ENCODE measurements around the gene DPP4. TPM values are rescaled to one million over a fixed set of nuclear protein-coding genes. Genes with fewer than 3 reads are reported as not detected.

The DPP4 gene
- total and polyA plus RNA-seq, 4 donors, result 7.2 to 51.6 (median 21.3) TPM

- Histone ChIP-seq H3K9me3 (ENCODE audit: control insufficient read depth in 4 of 4, insufficient read depth in 3 of 4, low read length in 3 of 4) (no peaks in the 10 kb centered on the region), H3K4me1 (ENCODE audit: control insufficient read depth in 5 of 5, insufficient read depth in 5 of 5, low read length in 5 of 5) (peaks cover 0 to 5% (median 0%) of the 10 kb centered on the region in 5 donors), H3K27me3 (ENCODE audit: control insufficient read depth in 3 of 3, insufficient read depth in 3 of 3, low read length in 2 of 3) (no peaks in the 10 kb centered on the region), H3K36me3 (ENCODE audit: control insufficient read depth in 4 of 4, insufficient read depth in 4 of 4, low read length in 4 of 4) (no peaks in the 10 kb centered on the region), H3K9ac (ENCODE audit: insufficient read depth in 1 of 2, low read length in 2 of 2) (no peak overlapping the region), H3K4me3 (no peak overlapping the region), H3K27ac (ENCODE audit: low read depth in 1 of 2, low read length in 1 of 2) (no peak overlapping the region)
- no peak for TF ChIP-seq CTCF (IDR thresholded peaks at IDR 0.05; ENCODE audit: control extremely low read depth, extremely low read depth)
- DNase-seq (no peak), ATAC-seq (ENCODE audit: insufficient read depth, low FRiP score) (no peak)
- WGBS, 2 donors, result 89 to 96% methylated on average over 7 of the region's 7 CpGs
Measured at GRCh38 chr2:162091325-162092007, 17.5 kb upstream of the DPP4 start.

GRCh38 chr2:162090109-162090508 lies 16.1 kb upstream of the DPP4 start:
- Histone ChIP-seq H3K4me1 (ENCODE audit: control insufficient read depth in 5 of 5, insufficient read depth in 5 of 5, low read length in 5 of 5) (peaks cover 0 to 9% (median 0%) of the 10 kb centered on the region in 5 donors), H3K27ac (ENCODE audit: low read depth in 1 of 2, low read length in 1 of 2) (no peak overlapping the region), H3K9ac (ENCODE audit: insufficient read depth in 1 of 2, low read length in 2 of 2) (no peak overlapping the region), H3K4me3 (no peak overlapping the region), H3K27me3 (ENCODE audit: control insufficient read depth in 3 of 3, insufficient read depth in 3 of 3, low read length in 2 of 3) (no peaks in the 10 kb centered on the region), H3K36me3 (ENCODE audit: control insufficient read depth in 4 of 4, insufficient read depth in 4 of 4, low read length in 4 of 4) (no peaks in the 10 kb centered on the region), H3K9me3 (ENCODE audit: control insufficient read depth in 4 of 4, insufficient read depth in 3 of 4, low read length in 3 of 4) (no peaks in the 10 kb centered on the region)
- ATAC-seq (ENCODE audit: insufficient read depth, low FRiP score) (no peak), DNase-seq (no peak)
- 54 to 86% methylated on average over 1 of the region's 1 CpG for WGBS, 2 donors
- no peak for TF ChIP-seq CTCF (IDR thresholded peaks at IDR 0.05; ENCODE audit: control extremely low read depth, extremely low read depth)

DNA sequence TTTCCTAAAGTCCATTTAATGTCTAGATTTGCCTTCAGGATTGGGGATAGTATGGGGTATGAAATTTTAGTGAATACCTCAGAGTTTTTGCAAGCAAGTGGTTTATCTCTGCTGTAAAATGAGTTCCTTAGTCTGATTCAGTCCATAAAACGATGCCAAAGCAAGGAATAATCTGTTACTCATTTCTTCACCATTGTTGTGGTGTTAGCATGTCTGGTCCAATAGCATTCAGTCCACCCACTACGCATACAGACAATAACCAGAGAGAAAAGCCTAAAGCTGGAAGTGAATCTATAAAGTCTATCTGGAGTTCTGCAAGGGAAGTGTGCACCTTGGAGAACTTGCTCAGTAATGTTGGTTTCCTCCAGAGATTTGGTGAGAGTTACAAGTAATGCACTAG lies 12.9 kb upstream of the DPP4 start:
- Histone ChIP-seq H3K36me3 (ENCODE audit: control insufficient read depth in 4 of 4, insufficient read depth in 4 of 4, low read length in 4 of 4) (no peaks in the 10 kb centered on the region), H3K4me1 (ENCODE audit: control insufficient read depth in 5 of 5, insufficient read depth in 5 of 5, low read length in 5 of 5) (peaks cover 0 to 12% (median 0%) of the 10 kb centered on the region in 5 donors), H3K27ac (ENCODE audit: low read depth in 1 of 2, low read length in 1 of 2) (no peak overlapping the region), H3K9ac (ENCODE audit: insufficient read depth in 1 of 2, low read length in 2 of 2) (no peak overlapping the region), H3K9me3 (ENCODE audit: control insufficient read depth in 4 of 4, insufficient read depth in 3 of 4, low read length in 3 of 4) (no peaks in the 10 kb centered on the region), H3K27me3 (ENCODE audit: control insufficient read depth in 3 of 3, insufficient read depth in 3 of 3, low read length in 2 of 3) (no peaks in the 10 kb centered on the region), H3K4me3 (no peak overlapping the region)
- DNase-seq (no peak), ATAC-seq (ENCODE audit: insufficient read depth, low FRiP score) (no peak)
- no peak for TF ChIP-seq CTCF (IDR thresholded peaks at IDR 0.05; ENCODE audit: control extremely low read depth, extremely low read depth)
- WGBS, 2 donors, result 94 to 98% methylated on average over 2 of the region's 2 CpGs

All from lung (tissue), 12 donors.